WTC11 (cell line): ENCODE results near the gene RPS6KA5. TPM values are rescaled to one million over a fixed set of nuclear protein-coding genes. Genes with fewer than 3 reads are reported as not detected.

Experiments
- ATAC-seq: fragments of 200-7000 bp; cut with Tn5 transposase; 2 replicates; pipeline ENCODE4 v1.10.0; 2021; ENCODE audit warnings: mild to moderate bottlenecking, moderate library complexity
- CTCF ChIA-PET: fragments of 300-600 bp; sonication (Branson Sonifier 250); formaldehyde crosslinking; loops from one replicate; lab custom pipeline; 2021; ENCODE audit warnings: antibody characterized with exemption; lab: Charles Lee
- POLR2A ChIA-PET: fragments of 350-600 bp; sonication (Branson Sonifier 250); formaldehyde crosslinking; loops from one replicate; lab custom pipeline; 2021; ENCODE audit warnings: antibody characterized with exemption; lab: Charles Lee
- DNase-seq: peaks from one replicate; pipeline ENCODE4 v3.0.0; 2021; ENCODE audit warnings: low spot score
- H3K27ac Mint-ChIP-seq: 2 replicates; pipeline ENCODE4 v1.8.0; 2021; ENCODE audit warnings: mixed read lengths
- H3K27me3 Mint-ChIP-seq: 2 replicates; pipeline ENCODE4 v1.8.0; 2021; ENCODE audit warnings: low read depth, mild to moderate bottlenecking, moderate library complexity, mixed read lengths
- H3K36me3 Mint-ChIP-seq: 2 replicates; pipeline ENCODE4 v1.8.0; 2021; ENCODE audit warnings: mixed read lengths
- H3K4me1 Mint-ChIP-seq: 2 replicates; pipeline ENCODE4 v1.8.0; 2022; ENCODE audit warnings: mixed read lengths
- H3K4me3 Mint-ChIP-seq: 2 replicates; pipeline ENCODE4 v1.8.0; 2021; ENCODE audit warnings: mild to moderate bottlenecking, moderate library complexity, mixed read lengths
- H3K9me3 Mint-ChIP-seq: 2 replicates; pipeline ENCODE4 v1.8.0; 2021; ENCODE audit warnings: mixed read lengths
- ATF1 ChIP-seq: sonication (generic); formaldehyde crosslinking; IDR thresholded peaks from 2 replicates; pipeline ENCODE4 v1.8.1; 2023; ENCODE audit warnings: mild to moderate bottlenecking, moderate library complexity, missing genetic modification reagents
- CBFB ChIP-seq: sonication (generic); formaldehyde crosslinking; IDR thresholded peaks from 2 replicates; pipeline ENCODE4 v1.8.1; 2022; ENCODE audit warnings: mild to moderate bottlenecking, low read depth, missing genetic modification reagents
- CREB1 ChIP-seq: sonication (generic); formaldehyde crosslinking; IDR thresholded peaks from 2 replicates; pipeline ENCODE4 v1.8.0; 2023; ENCODE audit warnings: mild to moderate bottlenecking, missing genetic modification reagents
- CREM ChIP-seq: sonication (generic); formaldehyde crosslinking; IDR thresholded peaks from 2 replicates; pipeline ENCODE4 v1.8.1; 2022; ENCODE audit warnings: mild to moderate bottlenecking, missing genetic modification reagents, moderate library complexity
- ETV6 ChIP-seq: sonication (generic); formaldehyde crosslinking; IDR thresholded peaks from 2 replicates; pipeline ENCODE4 v1.8.1; 2022; ENCODE audit warnings: mild to moderate bottlenecking, missing genetic modification reagents
- FOXK1 ChIP-seq: sonication (generic); formaldehyde crosslinking; IDR thresholded peaks from 2 replicates; pipeline ENCODE4 v1.8.0; 2022; ENCODE audit warnings: mild to moderate bottlenecking, moderate library complexity, missing genetic modification reagents
- GRHL2 ChIP-seq: fragments of 250-450 bp; sonication (Bioruptor Pico); IDR thresholded peaks from 2 replicates; pipeline ENCODE4 v1.8.0; 2022; ENCODE audit warnings: mild to moderate bottlenecking, moderate library complexity; ENCODE audit not compliant: insufficient replicate concordance, severe bottlenecking
- JUN ChIP-seq: sonication (generic); formaldehyde crosslinking; IDR thresholded peaks from 2 replicates; pipeline ENCODE4 v1.8.0; 2023; ENCODE audit warnings: mild to moderate bottlenecking, missing genetic modification reagents
- NFE2L1 ChIP-seq: sonication (generic); formaldehyde crosslinking; IDR thresholded peaks from 2 replicates; pipeline ENCODE4 v1.8.1; 2023; ENCODE audit warnings: missing genetic modification reagents
- NR1H2 ChIP-seq: sonication (generic); formaldehyde crosslinking; IDR thresholded peaks from 2 replicates; pipeline ENCODE4 v1.9.0; 2021; ENCODE audit warnings: mild to moderate bottlenecking, moderate library complexity, missing genetic modification reagents
- RELA ChIP-seq: sonication (generic); formaldehyde crosslinking; IDR thresholded peaks from 2 replicates; pipeline ENCODE4 v1.8.1; 2022; ENCODE audit warnings: missing genetic modification reagents, mild to moderate bottlenecking, borderline replicate concordance
- SMAD3 ChIP-seq: sonication (generic); formaldehyde crosslinking; IDR thresholded peaks from 2 replicates; pipeline ENCODE4 v1.8.0; 2022; ENCODE audit warnings: missing genetic modification reagents, mild to moderate bottlenecking, borderline replicate concordance
- TP53 ChIP-seq: sonication (generic); formaldehyde crosslinking; IDR thresholded peaks from 2 replicates; pipeline ENCODE4 v1.8.1; 2023; ENCODE audit warnings: mild to moderate bottlenecking, missing genetic modification reagents
- ZBTB21 ChIP-seq: sonication (generic); formaldehyde crosslinking; IDR thresholded peaks from 2 replicates; pipeline ENCODE4 v1.8.1; 2023; ENCODE audit warnings: mild to moderate bottlenecking, missing genetic modification reagents, borderline replicate concordance
- ZNF219 ChIP-seq: sonication (generic); formaldehyde crosslinking; IDR thresholded peaks from 2 replicates; pipeline ENCODE4 v1.8.0; 2023; ENCODE audit warnings: missing genetic modification reagents, mild to moderate bottlenecking, borderline replicate concordance
- ZNF396 ChIP-seq: fragments of 250-450 bp; sonication (Bioruptor Pico); IDR thresholded peaks from 2 replicates; pipeline ENCODE4 v1.8.0; 2021; ENCODE audit warnings: mild to moderate bottlenecking, moderate library complexity, borderline replicate concordance
- total RNA-seq: library from RNA; stranded (reverse); gene quantifications from 3 replicates; pipeline ENCODE4 v1.2.3, GENCODE V29; 2021
- TF ChIP-seq, protein P1 (sequence below): sonication (generic); formaldehyde crosslinking; conservative IDR thresholded peaks from 2 replicates; pipeline ENCODE4 v1.8.1; 2023; ENCODE audit warnings: mild to moderate bottlenecking, low read depth, missing genetic modification reagents, moderate library complexity
- TF ChIP-seq, protein P2 (sequence below): sonication (generic); formaldehyde crosslinking; IDR thresholded peaks from 2 replicates; pipeline ENCODE4 v1.8.1; 2023; ENCODE audit warnings: mild to moderate bottlenecking, missing genetic modification reagents
- TF ChIP-seq, protein P3 (sequence below): fragments of 250-450 bp; sonication (Bioruptor Pico); IDR thresholded peaks from 2 replicates; pipeline ENCODE4 v2.1.2; 2022; ENCODE audit warnings: mild to moderate bottlenecking, moderate library complexity
- TF ChIP-seq, protein P4 (sequence below): sonication (generic); formaldehyde crosslinking; IDR thresholded peaks from 2 replicates; pipeline ENCODE4 v1.8.0; 2023; ENCODE audit warnings: mild to moderate bottlenecking, missing genetic modification reagents

The RPS6KA5 gene
- total RNA-seq, 1 experiment from 2014 or later = 5.2 TPM

DNA sequence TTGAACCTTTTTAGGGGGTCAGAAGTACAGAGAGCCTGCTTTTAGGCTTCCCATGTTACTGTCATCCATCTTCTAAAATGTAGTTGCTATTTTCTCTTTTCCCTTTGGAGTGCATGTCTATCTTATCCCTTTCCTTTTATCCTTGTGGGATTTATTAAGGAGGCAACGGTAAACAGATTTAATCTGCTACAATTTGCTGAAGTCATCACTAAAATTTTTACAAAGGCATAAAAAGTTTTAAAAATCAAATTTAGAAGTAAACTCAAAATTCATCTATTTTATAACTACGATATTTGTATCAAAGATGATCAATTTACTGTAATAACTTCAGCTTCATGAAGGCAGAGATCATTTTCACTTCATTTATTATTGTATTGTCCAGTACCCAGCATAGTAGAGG is 118.7 kb downstream of the RPS6KA5 start:
- no peaks in the 10 kb centered on the region; the same call in none of the 2 replicates for H3K27me3 Mint-ChIP-seq
- peaks cover 41% of the 10 kb centered on the region for H3K36me3 Mint-ChIP-seq
- TF ChIP-seq NFE2L1 (no peak), FOXK1 (CRISPR knock-in tag) (no peak), RELA (no peak), CREB1 (CRISPR knock-in tag) (no peak), ATF1 (no peak), NR1H2 (no peak), ETV6 (CRISPR knock-in tag) (no peak), JUN (CRISPR knock-in tag) (no peak), CBFB (CRISPR knock-in tag) (no peak), CREM (CRISPR knock-in tag) (no peak), ZBTB21 (CRISPR knock-in tag) (no peak), ZNF219 (CRISPR knock-in tag) (no peak), ZNF396 (CRISPR knock-in tag) (no peak), GRHL2 (CRISPR knock-in tag) (no peak), SMAD3 (no peak), TP53 (CRISPR knock-in tag) (no peak)
- TF ChIP-seq, protein P1, sequence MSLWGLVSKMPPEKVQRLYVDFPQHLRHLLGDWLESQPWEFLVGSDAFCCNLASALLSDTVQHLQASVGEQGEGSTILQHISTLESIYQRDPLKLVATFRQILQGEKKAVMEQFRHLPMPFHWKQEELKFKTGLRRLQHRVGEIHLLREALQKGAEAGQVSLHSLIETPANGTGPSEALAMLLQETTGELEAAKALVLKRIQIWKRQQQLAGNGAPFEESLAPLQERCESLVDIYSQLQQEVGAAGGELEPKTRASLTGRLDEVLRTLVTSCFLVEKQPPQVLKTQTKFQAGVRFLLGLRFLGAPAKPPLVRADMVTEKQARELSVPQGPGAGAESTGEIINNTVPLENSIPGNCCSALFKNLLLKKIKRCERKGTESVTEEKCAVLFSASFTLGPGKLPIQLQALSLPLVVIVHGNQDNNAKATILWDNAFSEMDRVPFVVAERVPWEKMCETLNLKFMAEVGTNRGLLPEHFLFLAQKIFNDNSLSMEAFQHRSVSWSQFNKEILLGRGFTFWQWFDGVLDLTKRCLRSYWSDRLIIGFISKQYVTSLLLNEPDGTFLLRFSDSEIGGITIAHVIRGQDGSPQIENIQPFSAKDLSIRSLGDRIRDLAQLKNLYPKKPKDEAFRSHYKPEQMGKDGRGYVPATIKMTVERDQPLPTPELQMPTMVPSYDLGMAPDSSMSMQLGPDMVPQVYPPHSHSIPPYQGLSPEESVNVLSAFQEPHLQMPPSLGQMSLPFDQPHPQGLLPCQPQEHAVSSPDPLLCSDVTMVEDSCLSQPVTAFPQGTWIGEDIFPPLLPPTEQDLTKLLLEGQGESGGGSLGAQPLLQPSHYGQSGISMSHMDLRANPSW (CRISPR knock-in tag) = no peak
- TF ChIP-seq, protein P2, sequence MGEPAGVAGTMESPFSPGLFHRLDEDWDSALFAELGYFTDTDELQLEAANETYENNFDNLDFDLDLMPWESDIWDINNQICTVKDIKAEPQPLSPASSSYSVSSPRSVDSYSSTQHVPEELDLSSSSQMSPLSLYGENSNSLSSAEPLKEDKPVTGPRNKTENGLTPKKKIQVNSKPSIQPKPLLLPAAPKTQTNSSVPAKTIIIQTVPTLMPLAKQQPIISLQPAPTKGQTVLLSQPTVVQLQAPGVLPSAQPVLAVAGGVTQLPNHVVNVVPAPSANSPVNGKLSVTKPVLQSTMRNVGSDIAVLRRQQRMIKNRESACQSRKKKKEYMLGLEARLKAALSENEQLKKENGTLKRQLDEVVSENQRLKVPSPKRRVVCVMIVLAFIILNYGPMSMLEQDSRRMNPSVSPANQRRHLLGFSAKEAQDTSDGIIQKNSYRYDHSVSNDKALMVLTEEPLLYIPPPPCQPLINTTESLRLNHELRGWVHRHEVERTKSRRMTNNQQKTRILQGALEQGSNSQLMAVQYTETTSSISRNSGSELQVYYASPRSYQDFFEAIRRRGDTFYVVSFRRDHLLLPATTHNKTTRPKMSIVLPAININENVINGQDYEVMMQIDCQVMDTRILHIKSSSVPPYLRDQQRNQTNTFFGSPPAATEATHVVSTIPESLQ (CRISPR knock-in tag) = no peak
- TF ChIP-seq, protein P3, sequence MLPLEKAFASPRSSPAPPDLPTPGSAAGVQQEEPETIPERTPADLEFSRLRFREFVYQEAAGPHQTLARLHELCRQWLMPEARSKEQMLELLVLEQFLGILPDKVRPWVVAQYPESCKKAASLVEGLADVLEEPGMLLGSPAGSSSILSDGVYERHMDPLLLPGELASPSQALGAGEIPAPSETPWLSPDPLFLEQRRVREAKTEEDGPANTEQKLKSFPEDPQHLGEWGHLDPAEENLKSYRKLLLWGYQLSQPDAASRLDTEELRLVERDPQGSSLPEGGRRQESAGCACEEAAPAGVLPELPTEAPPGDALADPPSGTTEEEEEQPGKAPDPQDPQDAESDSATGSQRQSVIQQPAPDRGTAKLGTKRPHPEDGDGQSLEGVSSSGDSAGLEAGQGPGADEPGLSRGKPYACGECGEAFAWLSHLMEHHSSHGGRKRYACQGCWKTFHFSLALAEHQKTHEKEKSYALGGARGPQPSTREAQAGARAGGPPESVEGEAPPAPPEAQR (CRISPR knock-in tag) = no peak
- TF ChIP-seq, protein P4, sequence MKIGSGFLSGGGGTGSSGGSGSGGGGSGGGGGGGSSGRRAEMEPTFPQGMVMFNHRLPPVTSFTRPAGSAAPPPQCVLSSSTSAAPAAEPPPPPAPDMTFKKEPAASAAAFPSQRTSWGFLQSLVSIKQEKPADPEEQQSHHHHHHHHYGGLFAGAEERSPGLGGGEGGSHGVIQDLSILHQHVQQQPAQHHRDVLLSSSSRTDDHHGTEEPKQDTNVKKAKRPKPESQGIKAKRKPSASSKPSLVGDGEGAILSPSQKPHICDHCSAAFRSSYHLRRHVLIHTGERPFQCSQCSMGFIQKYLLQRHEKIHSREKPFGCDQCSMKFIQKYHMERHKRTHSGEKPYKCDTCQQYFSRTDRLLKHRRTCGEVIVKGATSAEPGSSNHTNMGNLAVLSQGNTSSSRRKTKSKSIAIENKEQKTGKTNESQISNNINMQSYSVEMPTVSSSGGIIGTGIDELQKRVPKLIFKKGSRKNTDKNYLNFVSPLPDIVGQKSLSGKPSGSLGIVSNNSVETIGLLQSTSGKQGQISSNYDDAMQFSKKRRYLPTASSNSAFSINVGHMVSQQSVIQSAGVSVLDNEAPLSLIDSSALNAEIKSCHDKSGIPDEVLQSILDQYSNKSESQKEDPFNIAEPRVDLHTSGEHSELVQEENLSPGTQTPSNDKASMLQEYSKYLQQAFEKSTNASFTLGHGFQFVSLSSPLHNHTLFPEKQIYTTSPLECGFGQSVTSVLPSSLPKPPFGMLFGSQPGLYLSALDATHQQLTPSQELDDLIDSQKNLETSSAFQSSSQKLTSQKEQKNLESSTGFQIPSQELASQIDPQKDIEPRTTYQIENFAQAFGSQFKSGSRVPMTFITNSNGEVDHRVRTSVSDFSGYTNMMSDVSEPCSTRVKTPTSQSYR (CRISPR knock-in tag) = no peak
- TF ChIP-seq, all 79 proteins: peak for 0
- no peak overlapping the region for H3K4me3 Mint-ChIP-seq
- H3K9me3 Mint-ChIP-seq = peaks cover 40% of the 10 kb centered on the region
- DNase-seq (no peak), ATAC-seq (no peak)
- no peaks in the 10 kb centered on the region for H3K4me1 Mint-ChIP-seq
- POLR2A ChIA-PET = no interaction called here
- H3K27ac Mint-ChIP-seq = no peak overlapping the region
- CTCF ChIA-PET = no interaction called here
